GM19238 (cell line): ENCODE data around the gene C3orf20.

Experiments used
- DNase-seq: peaks from one replicate; pipeline ENCODE4 v3.0.0; 2011; ENCODE audit warnings: low spot score; ENCODE audit not compliant: insufficient read length

The C3orf20 gene

GRCh38 chr3:14698601-14699244 is 23.8 kb downstream of the C3orf20 start:
- no peak for DNase-seq

GRCh38 chr3:14699643-14700042 is 24.7 kb downstream of the C3orf20 start:
- no peak for DNase-seq

- no peak for DNase-seq
Measured at GRCh38 chr3:14700891-14701290, 25.9 kb downstream of the C3orf20 start.

- DNase-seq = no peak
Measured at GRCh38 chr3:14701676-14702075, 26.7 kb downstream of the C3orf20 start.

GRCh38 chr3:14703128-14703750 is 28.3 kb downstream of the C3orf20 start:
- DNase-seq = no peak

GRCh38 chr3:14703791-14704190 is 28.9 kb downstream of the C3orf20 start:
- no peak for DNase-seq

- no peak for DNase-seq
Measured at GRCh38 chr3:14706096-14706495, 31.2 kb downstream of the C3orf20 start.

- no peak for DNase-seq
Measured at GRCh38 chr3:14716591-14716990, 41.6 kb downstream of the C3orf20 start.

GRCh38 chr3:14717307-14717706 is 42.4 kb downstream of the C3orf20 start:
- no peak for DNase-seq

GRCh38 chr3:14718539-14718938 is 43.6 kb downstream of the C3orf20 start:
- DNase-seq = no peak

GRCh38 chr3:14719006-14719405 is 44.1 kb downstream of the C3orf20 start:
- DNase-seq = no peak

- DNase-seq = no peak
Measured at GRCh38 chr3:14721126-14721864, 46.4 kb downstream of the C3orf20 start.

GRCh38 chr3:14725013-14725412 is 50.1 kb downstream of the C3orf20 start:
- no peak for DNase-seq

- DNase-seq = no peak
Measured at GRCh38 chr3:14725564-14726440, 50.9 kb downstream of the C3orf20 start.

GRCh38 chr3:14726441-14726780 is 51.5 kb downstream of the C3orf20 start:
- no peak for DNase-seq

GRCh38 chr3:14728113-14728512 is 53.2 kb downstream of the C3orf20 start:
- no peak for DNase-seq

- DNase-seq = no peak
Measured at GRCh38 chr3:14730703-14731382, 55.9 kb downstream of the C3orf20 start.

GRCh38 chr3:14740983-14741382 is 66.0 kb downstream of the C3orf20 start:
- DNase-seq = no peak

- no peak for DNase-seq
Measured at GRCh38 chr3:14741510-14741909, 66.6 kb downstream of the C3orf20 start.

- no peak for DNase-seq
Measured at GRCh38 chr3:14744556-14744955, 69.6 kb downstream of the C3orf20 start.

GRCh38 chr3:14750650-14751049 is 75.7 kb downstream of the C3orf20 start:
- no peak for DNase-seq
